ENCODE results near the gene FTCDNL1.

The FTCDNL1 gene

DNA sequence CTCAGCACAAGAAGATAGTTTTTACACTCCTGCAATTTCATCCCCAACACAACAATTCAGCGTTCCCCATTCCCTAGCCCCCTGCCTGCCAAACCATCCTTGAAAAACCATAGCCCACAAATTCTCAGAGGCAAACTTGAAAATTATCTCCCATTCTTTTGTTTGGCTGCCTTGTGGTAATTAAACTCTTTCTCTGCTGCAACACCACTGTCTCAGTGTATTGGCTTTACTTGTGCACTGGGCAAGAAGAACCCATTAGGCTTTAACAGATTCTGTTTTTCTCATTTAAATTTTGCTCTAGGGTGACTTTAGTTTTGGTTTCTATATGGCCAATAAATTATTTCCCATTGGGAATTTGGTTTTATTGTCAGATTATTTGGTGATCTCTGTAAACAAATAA lies 23.2 kb upstream of the FTCDNL1 start:
- H3K4me3 ChIP-seq (ENCODE audit: low read length) = no peak overlapping the region
- TF ChIP-seq, protein P1, sequence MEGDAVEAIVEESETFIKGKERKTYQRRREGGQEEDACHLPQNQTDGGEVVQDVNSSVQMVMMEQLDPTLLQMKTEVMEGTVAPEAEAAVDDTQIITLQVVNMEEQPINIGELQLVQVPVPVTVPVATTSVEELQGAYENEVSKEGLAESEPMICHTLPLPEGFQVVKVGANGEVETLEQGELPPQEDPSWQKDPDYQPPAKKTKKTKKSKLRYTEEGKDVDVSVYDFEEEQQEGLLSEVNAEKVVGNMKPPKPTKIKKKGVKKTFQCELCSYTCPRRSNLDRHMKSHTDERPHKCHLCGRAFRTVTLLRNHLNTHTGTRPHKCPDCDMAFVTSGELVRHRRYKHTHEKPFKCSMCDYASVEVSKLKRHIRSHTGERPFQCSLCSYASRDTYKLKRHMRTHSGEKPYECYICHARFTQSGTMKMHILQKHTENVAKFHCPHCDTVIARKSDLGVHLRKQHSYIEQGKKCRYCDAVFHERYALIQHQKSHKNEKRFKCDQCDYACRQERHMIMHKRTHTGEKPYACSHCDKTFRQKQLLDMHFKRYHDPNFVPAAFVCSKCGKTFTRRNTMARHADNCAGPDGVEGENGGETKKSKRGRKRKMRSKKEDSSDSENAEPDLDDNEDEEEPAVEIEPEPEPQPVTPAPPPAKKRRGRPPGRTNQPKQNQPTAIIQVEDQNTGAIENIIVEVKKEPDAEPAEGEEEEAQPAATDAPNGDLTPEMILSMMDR (conservative IDR thresholded peaks at IDR 0.05; ENCODE audit: low read depth, low read length) = no peak
- DNase-seq (ENCODE audit: low read depth) = no peak

DNA sequence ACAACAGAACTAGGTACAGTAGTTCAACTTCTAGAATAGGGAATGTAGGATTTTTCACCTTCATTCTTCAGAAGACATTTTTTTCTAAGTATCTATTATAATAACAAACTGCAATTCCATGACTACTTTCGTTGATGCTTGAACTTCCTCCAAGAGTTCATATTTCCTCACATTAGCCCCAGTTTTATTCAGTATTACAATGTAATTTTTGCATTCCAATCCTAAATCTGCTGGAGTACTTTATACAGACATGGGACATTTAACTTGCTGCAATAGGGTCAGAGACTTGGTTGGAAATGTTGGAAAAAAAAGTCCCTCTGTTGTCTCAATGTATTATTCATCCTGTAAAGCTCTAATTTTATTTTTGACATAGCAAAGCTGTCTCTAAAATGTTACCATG lies 19.6 kb upstream of the FTCDNL1 start:
- TF ChIP-seq, protein P1 (conservative IDR thresholded peaks at IDR 0.05; ENCODE audit: low read depth, low read length) = no peak
- H3K4me3 ChIP-seq (ENCODE audit: low read length) = no peak overlapping the region
- no peak for DNase-seq (ENCODE audit: low read depth)

DNA sequence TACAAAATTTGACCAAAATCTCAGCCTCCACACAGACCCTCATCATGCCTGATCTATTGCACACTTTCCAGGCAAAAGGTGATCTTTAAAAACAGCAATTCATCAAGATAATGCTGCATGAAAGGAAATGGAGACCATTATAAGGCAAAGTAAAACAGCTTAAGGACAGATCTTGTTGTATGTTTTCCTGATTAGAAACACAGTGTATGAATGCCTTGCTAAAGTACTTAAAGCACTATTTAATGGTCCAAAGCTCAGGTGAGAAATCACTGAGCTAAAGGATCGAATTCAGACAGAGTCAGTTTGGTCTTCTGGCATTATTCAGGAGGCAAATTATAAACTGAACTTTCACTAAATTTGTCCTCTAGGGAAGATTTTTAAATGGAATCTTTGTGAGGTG lies 18.7 kb upstream of the FTCDNL1 start:
- TF ChIP-seq, protein P1 (conservative IDR thresholded peaks at IDR 0.05; ENCODE audit: low read depth, low read length) = no peak
- H3K4me3 ChIP-seq (ENCODE audit: low read length) = no peak overlapping the region
- DNase-seq (ENCODE audit: low read depth) = no peak

DNA sequence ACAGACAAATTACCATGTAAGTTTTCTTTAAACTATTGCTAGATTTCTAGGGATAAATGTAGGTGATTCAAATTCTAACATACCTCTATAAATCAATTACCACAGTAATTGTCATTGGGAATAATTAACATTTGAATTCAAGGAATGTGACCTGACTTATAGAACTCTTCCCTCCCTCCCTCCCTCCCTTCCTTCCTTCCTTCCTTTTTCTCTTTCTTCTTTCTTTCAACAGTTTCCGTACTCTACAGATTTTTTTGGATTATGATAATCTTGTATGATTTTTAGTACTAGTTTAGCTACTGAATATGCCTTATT lies 18.2 kb upstream of the FTCDNL1 start:
- TF ChIP-seq, protein P1 (conservative IDR thresholded peaks at IDR 0.05; ENCODE audit: low read depth, low read length) = no peak
- H3K4me3 ChIP-seq (ENCODE audit: low read length) = no peak overlapping the region
- DNase-seq (ENCODE audit: low read depth) = no peak

DNA sequence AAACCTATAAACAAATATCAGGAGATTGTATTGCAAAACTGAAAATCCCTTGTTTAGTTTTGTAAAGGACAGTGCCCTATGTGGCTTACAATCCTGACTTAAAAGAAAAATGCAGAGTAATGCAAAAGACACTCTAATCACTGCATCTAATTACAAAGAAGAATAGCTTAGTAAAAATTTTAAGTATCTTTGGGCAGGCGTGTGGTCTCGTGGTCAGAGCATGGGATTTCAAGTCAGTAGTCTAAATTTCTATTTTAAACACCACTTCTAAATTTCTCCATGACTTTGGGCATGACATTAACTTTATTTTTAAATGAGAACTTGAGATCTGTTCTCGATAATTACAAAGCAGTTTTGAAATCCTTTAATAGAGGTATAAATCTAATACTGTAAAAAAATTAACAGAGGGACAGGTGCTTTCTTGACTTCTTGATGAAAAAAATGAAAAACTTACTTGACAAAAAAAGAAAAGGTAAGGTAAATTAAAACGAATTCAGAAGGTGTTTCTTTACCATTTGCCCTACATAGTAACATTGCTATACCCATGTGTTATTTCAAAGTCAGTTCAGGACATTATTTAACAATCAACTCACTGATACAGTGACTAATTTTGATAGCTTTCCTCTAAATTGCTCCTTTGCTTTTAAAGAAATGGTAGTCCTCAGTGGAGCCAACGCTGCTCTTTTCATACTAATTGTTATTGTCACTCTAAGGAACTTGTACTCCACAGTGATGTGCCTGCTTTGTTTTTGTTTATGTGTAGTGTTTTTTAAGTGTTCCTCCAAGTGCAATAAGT lies 17.6 kb upstream of the FTCDNL1 start:
- TF ChIP-seq, protein P1 (conservative IDR thresholded peaks at IDR 0.05; ENCODE audit: low read depth, low read length) = no peak
- DNase-seq (ENCODE audit: low read depth) = no peak
- no peak overlapping the region for H3K4me3 ChIP-seq (ENCODE audit: low read length)

DNA sequence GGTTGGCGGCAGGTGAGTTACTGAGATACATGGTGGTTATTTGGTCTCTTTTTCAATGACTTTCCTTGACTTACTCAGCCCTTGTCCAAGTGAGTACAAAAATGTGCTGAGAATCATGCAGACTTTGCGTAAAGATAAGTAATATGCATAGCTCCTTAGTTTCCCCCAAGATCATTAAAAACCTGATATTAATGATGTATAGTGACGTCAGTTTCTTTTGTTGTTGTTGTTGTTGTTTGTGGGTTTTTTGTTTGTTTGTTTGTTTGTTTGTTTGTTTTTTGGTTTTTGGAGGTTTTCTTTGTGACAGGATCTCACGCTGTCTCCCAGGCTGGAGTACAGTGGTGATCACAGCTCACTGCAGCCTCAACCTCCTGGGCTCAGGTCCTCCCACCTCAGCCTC lies 14.9 kb upstream of the FTCDNL1 start:
- no peak for DNase-seq (ENCODE audit: low read depth)
- TF ChIP-seq, protein P1 (conservative IDR thresholded peaks at IDR 0.05; ENCODE audit: low read depth, low read length) = no peak
- H3K4me3 ChIP-seq (ENCODE audit: low read length) = no peak overlapping the region

DNA sequence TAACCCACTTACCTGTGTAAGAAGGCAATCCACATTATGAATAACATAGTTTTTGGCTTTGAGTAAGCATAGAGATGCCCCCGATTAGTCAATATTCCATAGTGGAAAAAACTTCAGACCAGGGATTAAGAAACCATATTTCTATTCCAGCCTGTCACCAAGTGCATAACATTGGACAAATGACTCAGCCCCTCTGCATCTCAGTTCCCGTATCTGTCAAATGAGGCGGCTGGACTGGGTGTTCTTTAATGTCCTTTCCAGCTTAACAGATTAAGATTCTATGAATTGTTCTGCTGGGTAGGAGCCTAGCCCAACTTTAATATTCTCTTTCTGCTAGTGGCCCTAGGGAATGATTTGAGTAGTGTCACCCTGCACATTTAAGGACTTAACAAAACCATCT lies 11.8 kb upstream of the FTCDNL1 start:
- TF ChIP-seq, protein P1 (conservative IDR thresholded peaks at IDR 0.05; ENCODE audit: low read depth, low read length) = no peak
- DNase-seq (ENCODE audit: low read depth) = peak; percentile 46
- H3K4me3 ChIP-seq (ENCODE audit: low read length) = no peak overlapping the region

Measured in retinal pigment epithelial cell (primary cell).